Mammary epithelial cell (primary cell): Measurements from ENCODE around the gene B4GALNT1.

Experiments used
- EZH2 ChIP-seq: IDR thresholded peaks from 2 replicates; pipeline ENCODE4 v1.6.1; 2012; ENCODE audit warnings: low read length, inconsistent platforms, borderline replicate concordance
- TF ChIP-seq, protein P1 (sequence below), 2 donors: IDR thresholded peaks in 1 of 2; conservative IDR thresholded peaks in 1 of 2; 2 replicates each; pipeline ENCODE4 v1.5.1; 2011 to 2012; ENCODE audit warnings: inconsistent platforms in 2 of 2, low read length in 2 of 2, mild to moderate bottlenecking in 2 of 2, control low read depth in 1 of 2, low read depth in 1 of 2; ENCODE audit not compliant: insufficient read depth in 1 of 2; ENCODE audit errors: extremely low read depth in 1 of 2

GRCh38 chr12:57621497-57622292 lies 11.3 kb downstream of the B4GALNT1 start:
- TF ChIP-seq, protein P1, sequence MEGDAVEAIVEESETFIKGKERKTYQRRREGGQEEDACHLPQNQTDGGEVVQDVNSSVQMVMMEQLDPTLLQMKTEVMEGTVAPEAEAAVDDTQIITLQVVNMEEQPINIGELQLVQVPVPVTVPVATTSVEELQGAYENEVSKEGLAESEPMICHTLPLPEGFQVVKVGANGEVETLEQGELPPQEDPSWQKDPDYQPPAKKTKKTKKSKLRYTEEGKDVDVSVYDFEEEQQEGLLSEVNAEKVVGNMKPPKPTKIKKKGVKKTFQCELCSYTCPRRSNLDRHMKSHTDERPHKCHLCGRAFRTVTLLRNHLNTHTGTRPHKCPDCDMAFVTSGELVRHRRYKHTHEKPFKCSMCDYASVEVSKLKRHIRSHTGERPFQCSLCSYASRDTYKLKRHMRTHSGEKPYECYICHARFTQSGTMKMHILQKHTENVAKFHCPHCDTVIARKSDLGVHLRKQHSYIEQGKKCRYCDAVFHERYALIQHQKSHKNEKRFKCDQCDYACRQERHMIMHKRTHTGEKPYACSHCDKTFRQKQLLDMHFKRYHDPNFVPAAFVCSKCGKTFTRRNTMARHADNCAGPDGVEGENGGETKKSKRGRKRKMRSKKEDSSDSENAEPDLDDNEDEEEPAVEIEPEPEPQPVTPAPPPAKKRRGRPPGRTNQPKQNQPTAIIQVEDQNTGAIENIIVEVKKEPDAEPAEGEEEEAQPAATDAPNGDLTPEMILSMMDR (conservative IDR thresholded peaks at IDR 0.05 in 1 of 2, IDR thresholded peaks at IDR 0.05 in 1 of 2; ENCODE audit: extremely low read depth in 1 of 2, insufficient read depth in 1 of 2, low read depth in 1 of 2, low read length in 2 of 2): peak; percentile 79 to 92
- no peak for TF ChIP-seq EZH2
